HepG2 (cell line): ENCODE data around the gene ZNFX1. TPM values are rescaled to one million over a fixed set of nuclear protein-coding genes. Genes with fewer than 3 reads are reported as not detected.

Experiments used
- FOXA1 ChIP-seq, 2 experiments: fragments of 450-650 bp in 1 of 2; sonication (generic) in 1 of 2; formaldehyde crosslinking in 1 of 2; IDR thresholded peaks; 2 replicates each; pipeline versions ENCODE4 v1.4.0 to v1.6.1; 2016 to 2020; ENCODE audit warnings: missing genetic modification reagents in 1 of 2
- HNRNPLL ChIP-seq: fragments of 200-400 bp; formaldehyde crosslinking; IDR thresholded peaks from 2 replicates; pipeline ENCODE4 v1.6.1; 2017; ENCODE audit warnings: mild to moderate bottlenecking, low read depth, low read length; ENCODE audit not compliant: poor library complexity, severe bottlenecking
- LCORL ChIP-seq, 2 experiments: fragments of 450-650 bp in 1 of 2; sonication (generic) in 1 of 2; formaldehyde crosslinking in 1 of 2; IDR thresholded peaks; 2 replicates each; pipeline versions ENCODE4 v1.5.0 to v1.6.1; 2017 to 2020; ENCODE audit warnings: antibody characterized with exemption in 1 of 2, missing genetic modification reagents in 1 of 2
- MXD4 ChIP-seq: IDR thresholded peaks from 2 replicates; pipeline ENCODE4 v1.6.1; 2016; ENCODE audit warnings: mild to moderate bottlenecking, missing biosample characterization, missing genetic modification reagents
- NFIC ChIP-seq: IDR thresholded peaks from 2 replicates; pipeline ENCODE4 v1.6.1; 2012; ENCODE audit warnings: mild to moderate bottlenecking, low read length, inconsistent platforms
- NFKBIZ ChIP-seq: IDR thresholded peaks from 2 replicates; pipeline ENCODE4 v1.6.1; 2018; ENCODE audit warnings: missing genetic modification reagents, missing compliant biosample characterization
- RERE ChIP-seq: IDR thresholded peaks from 2 replicates; pipeline ENCODE4 v1.6.1; 2016; ENCODE audit warnings: low read depth, missing genetic modification reagents, missing compliant biosample characterization
- SP5 ChIP-seq: IDR thresholded peaks from 2 replicates; pipeline ENCODE4 v1.6.1; 2016; ENCODE audit warnings: low read depth, borderline replicate concordance
- XRCC5 ChIP-seq: fragments of 200-400 bp; formaldehyde crosslinking; optimal IDR thresholded peaks from 2 replicates; pipeline ENCODE3; 2017; ENCODE audit warnings: mild to moderate bottlenecking, low read length
- ZNF256 ChIP-seq: sonication (generic); formaldehyde crosslinking; conservative IDR thresholded peaks from 2 replicates; pipeline ENCODE4 v1.4.0; 2020; ENCODE audit warnings: missing genetic modification reagents
- ZNF350 ChIP-seq: sonication (generic); formaldehyde crosslinking; IDR thresholded peaks from 2 replicates; pipeline ENCODE4 v1.4.0; 2020; ENCODE audit warnings: mild to moderate bottlenecking, low read depth, missing genetic modification reagents, borderline replicate concordance
- ZNF430 ChIP-seq: sonication (generic); formaldehyde crosslinking; IDR thresholded peaks from 2 replicates; pipeline ENCODE4 v1.9.0; 2021; ENCODE audit warnings: mild to moderate bottlenecking, missing genetic modification reagents
- ZNF501 ChIP-seq: sonication (generic); formaldehyde crosslinking; IDR thresholded peaks from 2 replicates; pipeline ENCODE4 v1.5.1; 2020; ENCODE audit warnings: mild to moderate bottlenecking, moderate library complexity, missing genetic modification reagents
- ZNF503 ChIP-seq: sonication (generic); formaldehyde crosslinking; IDR thresholded peaks from 2 replicates; pipeline ENCODE4 v1.4.0; 2020; ENCODE audit warnings: missing genetic modification reagents
- ZNF589 ChIP-seq: sonication (generic); formaldehyde crosslinking; conservative IDR thresholded peaks from 2 replicates; pipeline ENCODE4 v1.8.0; 2022; ENCODE audit warnings: mild to moderate bottlenecking, moderate library complexity, missing genetic modification reagents
- ZSCAN21 ChIP-seq: sonication (generic); formaldehyde crosslinking; IDR thresholded peaks from 2 replicates; pipeline ENCODE4 v1.8.0; 2022; ENCODE audit warnings: mild to moderate bottlenecking, missing genetic modification reagents, moderate library complexity, borderline replicate concordance
- polyA plus RNA-seq, 8 experiments: library from polyadenylated mRNA; depleted of rRNA in 3 of 8; stranded (reverse) in 7 of 8; unstranded in 1 of 8; fragments of >200 nt; fragmentation: Illumina TruSeq in 4 of 8; extraction: Trizol in 4 of 8; gene quantifications; 2 replicates each; pipeline versions ENCODE4 v1.2.1 to v1.2.3, GENCODE V29; 2011 to 2016; ENCODE audit warnings: low read depth in 4 of 8, missing spikeins in 1 of 8, mixed read lengths in 1 of 8; ENCODE audit not compliant: insufficient read depth in 1 of 8
- total RNA-seq, 5 experiments: library from RNA; depleted of rRNA; stranded (reverse); fragments of >200 nt; fragmentation: Illumina TruSeq; extraction: Trizol; gene quantifications; 2 replicates each; pipeline ENCODE4 v1.2.3, GENCODE V29; 2016; ENCODE audit warnings: low read depth in 1 of 5
- TF ChIP-seq, protein P1 (sequence below): sonication (generic); formaldehyde crosslinking; IDR thresholded peaks from 2 replicates; pipeline ENCODE4 v1.4.0; 2020; ENCODE audit warnings: low read depth, missing genetic modification reagents

The ZNFX1 gene
- total and polyA plus RNA-seq, 2 of the 13 experiments (the other 11 are each of a cell fraction or from before 2014, with no cell fraction given), result 2.9 to 11.1 TPM

DNA sequence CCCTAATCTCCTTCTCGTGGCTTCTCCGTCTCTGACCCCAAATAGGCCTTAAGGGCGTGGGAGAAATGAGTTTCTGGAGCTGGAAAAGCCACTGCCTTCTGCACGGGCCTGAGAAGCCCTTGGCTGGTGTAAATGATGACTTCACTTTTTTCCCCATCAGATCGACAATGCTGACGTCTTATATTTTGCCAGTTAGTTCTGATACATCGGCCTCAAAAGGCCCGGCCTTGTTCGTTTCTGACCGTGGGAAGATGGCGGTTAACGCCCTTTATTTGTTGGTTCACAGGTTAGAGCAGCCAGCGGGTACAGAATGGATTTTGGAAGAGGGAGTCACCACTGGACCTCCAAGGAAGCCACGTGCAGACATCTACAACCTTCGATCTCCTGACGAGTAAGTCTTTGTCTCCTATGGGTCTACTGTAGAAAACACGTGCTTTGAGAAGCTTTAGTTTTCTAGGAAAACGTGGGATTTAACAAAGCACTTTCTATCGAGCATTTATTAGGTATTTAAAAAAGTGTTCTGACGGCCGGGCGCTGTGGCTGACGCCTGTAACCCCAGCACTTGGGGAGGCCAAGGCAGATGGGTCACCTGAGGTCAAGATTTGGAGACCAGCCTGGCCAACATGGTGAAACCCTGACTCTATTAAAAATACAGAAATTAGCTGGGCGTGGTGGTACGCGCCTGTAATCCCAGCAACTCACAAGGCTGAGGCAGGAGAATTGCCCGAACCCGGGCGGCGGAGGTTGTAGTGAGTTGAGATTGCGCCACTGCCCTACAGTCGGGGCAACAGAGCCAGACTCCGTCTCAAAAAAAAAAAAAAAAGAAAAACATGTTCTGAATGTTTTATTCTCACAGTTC lies 1.2 kb upstream of the ZNFX1 start (continued):
- TF ChIP-seq XRCC5, result no peak
- TF ChIP-seq ZNF350 (CRISPR knock-in tag), result no peak; the same call in 1 of the 2 replicates
- no peak for TF ChIP-seq SP5
- peak; percentile 52; the same call in 1 of the 2 replicates for TF ChIP-seq NFIC
- TF ChIP-seq ZSCAN21, result no peak
- TF ChIP-seq, protein P1, sequence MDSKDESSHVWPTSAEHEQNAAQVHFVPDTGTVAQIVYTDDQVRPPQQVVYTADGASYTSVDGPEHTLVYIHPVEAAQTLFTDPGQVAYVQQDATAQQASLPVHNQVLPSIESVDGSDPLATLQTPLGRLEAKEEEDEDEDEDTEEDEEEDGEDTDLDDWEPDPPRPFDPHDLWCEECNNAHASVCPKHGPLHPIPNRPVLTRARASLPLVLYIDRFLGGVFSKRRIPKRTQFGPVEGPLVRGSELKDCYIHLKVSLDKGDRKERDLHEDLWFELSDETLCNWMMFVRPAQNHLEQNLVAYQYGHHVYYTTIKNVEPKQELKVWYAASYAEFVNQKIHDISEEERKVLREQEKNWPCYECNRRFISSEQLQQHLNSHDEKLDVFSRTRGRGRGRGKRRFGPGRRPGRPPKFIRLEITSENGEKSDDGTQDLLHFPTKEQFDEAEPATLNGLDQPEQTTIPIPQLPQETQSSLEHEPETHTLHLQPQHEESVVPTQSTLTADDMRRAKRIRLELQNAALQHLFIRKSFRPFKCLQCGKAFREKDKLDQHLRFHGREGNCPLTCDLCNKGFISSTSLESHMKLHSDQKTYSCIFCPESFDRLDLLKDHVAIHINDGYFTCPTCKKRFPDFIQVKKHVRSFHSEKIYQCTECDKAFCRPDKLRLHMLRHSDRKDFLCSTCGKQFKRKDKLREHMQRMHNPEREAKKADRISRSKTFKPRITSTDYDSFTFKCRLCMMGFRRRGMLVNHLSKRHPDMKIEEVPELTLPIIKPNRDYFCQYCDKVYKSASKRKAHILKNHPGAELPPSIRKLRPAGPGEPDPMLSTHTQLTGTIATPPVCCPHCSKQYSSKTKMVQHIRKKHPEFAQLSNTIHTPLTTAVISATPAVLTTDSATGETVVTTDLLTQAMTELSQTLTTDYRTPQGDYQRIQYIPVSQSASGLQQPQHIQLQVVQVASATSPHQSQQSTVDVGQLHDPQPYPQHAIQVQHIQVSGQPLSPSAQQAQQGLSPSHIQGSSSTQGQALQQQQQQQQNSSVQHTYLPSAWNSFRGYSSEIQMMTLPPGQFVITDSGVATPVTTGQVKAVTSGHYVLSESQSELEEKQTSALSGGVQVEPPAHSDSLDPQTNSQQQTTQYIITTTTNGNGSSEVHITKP (CRISPR knock-in tag), result no peak; the same call in 1 of the 2 replicates
- no peak; the same call in 1 of the 2 replicates for TF ChIP-seq LCORL (IDR thresholded peaks at IDR 0.05)
- TF ChIP-seq LCORL (CRISPR knock-in tag; IDR thresholded peaks at IDR 0.05), result no peak
- no peak for TF ChIP-seq RERE (CRISPR knock-in tag)
- peak; percentile 61; the same call in 1 of the 2 replicates for TF ChIP-seq ZNF256 (CRISPR knock-in tag)
- TF ChIP-seq NFKBIZ (CRISPR knock-in tag), result no peak
- no peak for TF ChIP-seq HNRNPLL
- no peak; the same call in 1 of the 2 replicates for TF ChIP-seq ZNF430 (CRISPR knock-in tag)
- no peak for TF ChIP-seq MXD4 (CRISPR knock-in tag)
- TF ChIP-seq ZNF503 (CRISPR knock-in tag), result no peak
- TF ChIP-seq ZNF589 (CRISPR knock-in tag), result no peak
- peak; percentile 80; the same call in 1 of the 2 replicates for TF ChIP-seq ZNF501 (CRISPR knock-in tag)
- no peak for TF ChIP-seq FOXA1 (IDR thresholded peaks at IDR 0.05)
- TF ChIP-seq FOXA1 (CRISPR knock-in tag; IDR thresholded peaks at IDR 0.05), result no peak
